Activated naive CD8-positive, alpha-beta T cell (primary cell): Measurements from ENCODE around the gene C1QL1.

ENCODE experiments used
- H3K27ac Mint-ChIP-seq: one replicate; pipeline ENCODE4 v1.8.0; 2021; ENCODE audit warnings: mixed read lengths
- H3K27me3 Mint-ChIP-seq: one replicate; pipeline ENCODE4 v1.8.0; 2021; ENCODE audit warnings: mixed read lengths
- H3K36me3 Mint-ChIP-seq: one replicate; pipeline ENCODE4 v1.8.0; 2021; ENCODE audit warnings: mixed read lengths
- H3K4me1 Mint-ChIP-seq: one replicate; pipeline ENCODE4 v1.8.0; 2021; ENCODE audit warnings: low read depth, mixed read lengths
- H3K4me3 Mint-ChIP-seq: one replicate; pipeline ENCODE4 v1.8.0; 2021; ENCODE audit warnings: mild to moderate bottlenecking, mixed read lengths
- H3K9me3 Mint-ChIP-seq: one replicate; pipeline ENCODE4 v1.8.0; 2021; ENCODE audit warnings: low read depth, mixed read lengths

C1QL1 gene

DNA sequence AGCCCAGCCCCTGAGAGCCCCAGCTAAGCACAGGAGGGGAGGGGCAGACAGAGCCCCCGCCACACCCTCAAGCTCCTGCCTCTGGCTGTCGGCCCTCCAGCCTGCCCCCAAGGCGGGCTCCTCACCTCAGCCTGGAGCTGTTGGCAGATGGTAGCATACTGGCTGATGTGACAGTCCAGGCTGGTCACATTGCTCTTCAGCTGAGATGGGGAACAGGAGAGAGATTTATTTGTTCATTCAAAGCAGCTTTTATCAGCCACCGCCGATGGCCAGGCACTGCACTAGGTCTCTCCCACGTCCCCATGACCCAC, 35.4 kb downstream of the C1QL1 start:
- Mint-ChIP-seq H3K4me3 (no peak overlapping the region), H3K27ac (no peak overlapping the region), H3K4me1 (no peaks in the 10 kb centered on the region), H3K9me3 (no peaks in the 10 kb centered on the region), H3K27me3 (no peaks in the 10 kb centered on the region), H3K36me3 (no peaks in the 10 kb centered on the region)

DNA sequence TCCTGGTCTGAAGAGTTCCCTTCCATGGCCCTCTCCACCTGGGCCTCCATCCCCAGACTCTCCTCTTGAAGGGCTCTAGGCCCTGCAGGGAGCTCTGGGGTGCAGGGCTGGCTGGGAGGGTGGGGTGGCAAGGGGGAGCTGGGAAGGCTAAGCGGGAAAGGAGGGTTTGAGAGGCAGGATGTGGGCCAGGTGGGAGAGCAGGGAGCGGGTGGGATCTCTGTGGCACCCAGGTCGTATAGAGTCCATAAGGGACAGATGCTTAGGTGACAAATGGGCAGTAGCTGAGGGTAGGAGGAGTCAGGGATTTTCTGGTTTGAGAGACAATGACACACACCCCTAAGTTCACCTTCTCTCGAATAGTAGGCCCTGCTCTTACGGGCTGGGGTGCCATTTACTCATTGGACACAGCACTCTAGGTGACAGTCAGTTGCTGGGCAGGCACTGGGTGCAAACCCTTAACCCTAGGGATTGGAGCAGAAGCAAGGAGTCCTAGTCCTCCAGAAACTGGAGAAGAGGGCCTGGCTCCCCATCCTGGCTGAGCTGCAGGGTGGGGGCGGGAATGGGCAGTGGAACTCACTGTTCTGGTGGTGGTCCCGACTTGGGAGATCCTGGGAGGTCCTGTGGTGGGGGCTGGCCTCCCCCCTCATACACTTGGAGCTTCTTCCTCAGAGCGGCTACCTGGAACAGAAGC, 35.9 kb downstream of the C1QL1 start:
- Mint-ChIP-seq H3K36me3 (no peaks in the 10 kb centered on the region), H3K4me1 (no peaks in the 10 kb centered on the region), H3K27me3 (no peaks in the 10 kb centered on the region), H3K9me3 (no peaks in the 10 kb centered on the region), H3K4me3 (no peak overlapping the region), H3K27ac (no peak overlapping the region)

DNA sequence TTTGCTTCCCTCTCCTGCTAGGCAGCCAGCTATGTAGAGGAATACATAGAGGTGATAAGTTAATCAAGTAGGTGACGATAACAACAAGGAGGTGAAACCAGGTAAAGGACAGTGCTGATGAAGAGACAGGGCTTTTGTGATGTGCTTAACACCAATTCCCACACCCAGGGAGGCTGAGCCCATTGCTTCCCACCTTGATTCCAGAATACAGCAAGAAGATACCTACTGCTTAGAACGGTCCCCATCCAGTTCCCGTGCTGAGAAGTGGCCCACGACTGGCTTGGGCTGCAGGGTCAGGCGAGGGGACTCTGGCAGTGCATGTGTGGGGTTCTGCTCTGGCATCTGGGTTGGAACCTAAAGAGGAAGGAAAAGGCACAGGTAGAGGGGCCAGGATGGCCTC, 36.7 kb downstream of the C1QL1 start:
- no peaks in the 10 kb centered on the region for H3K9me3 Mint-ChIP-seq
- H3K27me3 Mint-ChIP-seq, result no peaks in the 10 kb centered on the region
- no peak overlapping the region for H3K27ac Mint-ChIP-seq
- no peaks in the 10 kb centered on the region for H3K36me3 Mint-ChIP-seq
- H3K4me1 Mint-ChIP-seq, result no peaks in the 10 kb centered on the region
- no peak overlapping the region for H3K4me3 Mint-ChIP-seq

DNA sequence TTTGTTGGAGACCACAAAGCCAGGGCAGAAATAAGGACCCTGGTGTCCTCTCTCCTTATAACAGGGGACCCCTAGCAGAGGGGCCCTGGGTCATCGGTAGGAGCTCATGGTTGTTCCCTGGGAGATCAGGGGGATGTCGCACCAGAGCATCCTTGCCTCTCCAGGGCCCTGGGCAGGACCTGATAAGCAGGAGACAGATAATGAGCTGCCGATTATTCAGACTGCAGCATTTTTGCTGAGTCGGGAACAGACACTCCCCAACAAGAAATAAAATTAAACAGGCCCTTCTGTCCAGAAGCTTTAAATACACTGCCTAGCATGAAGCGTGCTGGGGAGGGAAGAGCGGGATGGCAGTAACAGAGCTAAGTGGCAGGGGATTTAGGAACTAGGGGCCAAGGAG, 37.4 kb downstream of the C1QL1 start:
- Mint-ChIP-seq H3K27me3 (no peaks in the 10 kb centered on the region), H3K36me3 (no peaks in the 10 kb centered on the region), H3K27ac (no peak overlapping the region)

DNA sequence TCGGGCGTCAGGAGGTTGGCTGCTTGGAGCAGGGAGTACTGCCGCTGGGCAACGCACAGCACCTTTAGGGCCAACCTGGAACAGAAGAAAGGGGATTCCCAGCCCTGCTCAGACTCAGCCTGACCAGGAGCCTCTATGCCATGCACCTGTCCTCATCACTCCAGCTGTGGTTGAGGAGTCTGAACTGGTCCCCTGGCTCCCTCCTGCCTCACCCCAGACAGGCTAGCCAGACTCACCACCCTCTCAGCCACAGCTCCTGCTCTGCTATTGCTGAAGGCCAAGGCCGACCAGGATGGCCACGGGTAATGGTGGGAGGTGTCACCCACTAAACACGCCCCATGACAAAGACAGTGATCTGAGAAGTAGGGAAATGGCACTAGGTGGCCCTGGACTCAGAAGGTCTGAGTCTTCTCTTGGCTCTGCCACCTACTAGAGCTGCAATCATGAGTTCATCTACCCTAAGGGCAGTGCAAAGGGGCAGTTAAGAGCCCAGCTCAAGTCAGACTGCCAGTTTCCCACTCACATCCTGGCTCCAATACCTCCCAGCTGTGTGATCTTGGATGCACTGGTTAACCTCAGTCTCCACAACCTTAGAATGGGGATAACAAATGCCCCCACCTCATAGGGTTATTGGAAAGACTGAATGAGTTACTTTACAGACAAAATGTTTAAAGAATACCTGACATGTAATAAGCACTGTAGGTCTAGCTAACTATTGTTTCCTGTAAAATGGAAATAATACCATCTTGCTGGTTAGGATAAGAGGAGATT, 39.0 kb downstream of the C1QL1 start:
- no peaks in the 10 kb centered on the region for H3K36me3 Mint-ChIP-seq
- no peaks in the 10 kb centered on the region for H3K9me3 Mint-ChIP-seq
- no peaks in the 10 kb centered on the region for H3K27me3 Mint-ChIP-seq
- no peak overlapping the region for H3K27ac Mint-ChIP-seq
- H3K4me3 Mint-ChIP-seq, result no peak overlapping the region
- H3K4me1 Mint-ChIP-seq, result no peaks in the 10 kb centered on the region

More for the DNA sequence above, 37.4 kb downstream of the C1QL1 start:
- Mint-ChIP-seq H3K4me1 (no peaks in the 10 kb centered on the region), H3K9me3 (no peaks in the 10 kb centered on the region), H3K4me3 (no peak overlapping the region)

DNA sequence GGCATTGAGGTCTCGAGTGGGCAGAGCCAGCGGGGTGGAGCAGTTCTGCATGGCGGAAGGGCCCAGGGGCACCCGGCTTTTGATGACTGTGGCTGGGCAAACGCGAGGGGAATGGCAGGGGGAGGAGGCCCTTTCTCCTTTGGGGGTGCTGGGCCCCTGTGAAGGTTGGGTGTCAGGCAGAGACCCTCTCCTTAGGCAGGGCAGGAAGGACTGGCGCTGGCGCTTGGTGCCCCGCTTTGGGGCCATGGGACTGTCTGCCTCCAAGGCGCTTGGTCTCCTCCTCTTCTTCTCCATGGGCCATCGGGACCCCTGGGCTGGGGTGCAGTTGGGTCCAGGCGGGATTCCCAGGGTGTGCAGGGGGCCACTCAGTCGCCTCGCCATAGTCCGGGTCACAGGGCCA, 40.0 kb downstream of the C1QL1 start:
- no peaks in the 10 kb centered on the region for H3K27me3 Mint-ChIP-seq
- H3K27ac Mint-ChIP-seq, result no peak overlapping the region
- no peaks in the 10 kb centered on the region for H3K4me1 Mint-ChIP-seq
- H3K36me3 Mint-ChIP-seq, result no peaks in the 10 kb centered on the region
- H3K4me3 Mint-ChIP-seq, result no peak overlapping the region
- no peaks in the 10 kb centered on the region for H3K9me3 Mint-ChIP-seq

DNA sequence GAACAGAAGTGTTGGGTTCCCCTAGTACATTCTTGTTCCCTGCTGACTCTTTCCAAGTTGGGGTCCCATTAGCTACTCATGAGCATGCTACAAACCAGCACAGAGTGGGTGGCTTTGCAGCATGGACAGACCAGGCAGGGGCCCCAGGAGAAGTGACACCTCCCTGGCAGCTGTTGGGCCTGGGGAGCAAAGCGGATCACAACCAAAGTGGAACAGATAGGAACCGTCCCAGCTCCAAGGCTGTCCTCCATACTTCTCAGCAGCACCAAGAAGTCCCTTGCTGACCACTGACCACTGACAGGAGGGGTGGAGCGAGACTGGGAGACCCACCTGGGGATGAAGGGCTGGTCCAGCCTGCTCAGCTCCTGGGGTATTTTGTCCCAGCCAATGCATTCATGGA, 40.4 kb downstream of the C1QL1 start:
- Mint-ChIP-seq H3K9me3 (no peaks in the 10 kb centered on the region), H3K27ac (no peak overlapping the region), H3K27me3 (no peaks in the 10 kb centered on the region), H3K4me1 (no peaks in the 10 kb centered on the region), H3K36me3 (no peaks in the 10 kb centered on the region), H3K4me3 (no peak overlapping the region)

DNA sequence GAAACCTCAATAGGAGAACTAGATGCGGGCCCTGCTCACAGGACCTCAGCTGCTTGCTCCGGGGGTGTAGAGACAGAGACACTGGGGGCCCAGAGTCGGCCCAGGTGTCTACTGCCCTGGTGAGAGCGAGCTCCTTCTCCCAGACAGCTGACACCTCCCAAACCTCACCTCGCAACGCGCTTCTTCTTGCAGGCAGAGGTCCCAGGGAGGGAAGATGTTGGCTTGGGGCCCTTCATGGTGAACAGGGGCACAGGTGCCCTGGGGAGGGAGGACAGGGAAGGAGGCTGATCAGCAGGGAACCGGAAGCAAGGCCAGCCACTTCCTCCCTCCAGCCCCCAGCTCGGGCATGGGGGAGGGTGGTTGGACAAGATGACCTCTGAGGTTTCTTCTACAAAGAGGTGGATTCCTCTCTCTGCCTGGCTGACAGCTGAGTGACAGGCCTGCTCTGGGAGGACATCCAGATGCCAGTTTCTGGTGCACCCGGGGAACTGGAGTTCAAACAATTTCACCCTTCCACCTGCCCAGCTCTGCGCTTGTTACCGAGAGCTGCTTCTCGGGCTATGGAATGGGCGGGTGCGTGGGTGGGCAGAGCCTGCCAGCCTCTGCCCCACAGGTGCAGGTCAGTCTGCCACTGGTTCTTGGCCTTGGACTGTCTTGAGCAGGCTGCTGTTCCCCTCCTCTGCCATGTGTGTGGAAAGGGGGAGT, 41.1 kb downstream of the C1QL1 start:
- no peaks in the 10 kb centered on the region for H3K27me3 Mint-ChIP-seq
- H3K4me3 Mint-ChIP-seq, result no peak overlapping the region
- H3K27ac Mint-ChIP-seq, result no peak overlapping the region
- H3K36me3 Mint-ChIP-seq, result no peaks in the 10 kb centered on the region
- no peaks in the 10 kb centered on the region for H3K9me3 Mint-ChIP-seq
- no peaks in the 10 kb centered on the region for H3K4me1 Mint-ChIP-seq

DNA sequence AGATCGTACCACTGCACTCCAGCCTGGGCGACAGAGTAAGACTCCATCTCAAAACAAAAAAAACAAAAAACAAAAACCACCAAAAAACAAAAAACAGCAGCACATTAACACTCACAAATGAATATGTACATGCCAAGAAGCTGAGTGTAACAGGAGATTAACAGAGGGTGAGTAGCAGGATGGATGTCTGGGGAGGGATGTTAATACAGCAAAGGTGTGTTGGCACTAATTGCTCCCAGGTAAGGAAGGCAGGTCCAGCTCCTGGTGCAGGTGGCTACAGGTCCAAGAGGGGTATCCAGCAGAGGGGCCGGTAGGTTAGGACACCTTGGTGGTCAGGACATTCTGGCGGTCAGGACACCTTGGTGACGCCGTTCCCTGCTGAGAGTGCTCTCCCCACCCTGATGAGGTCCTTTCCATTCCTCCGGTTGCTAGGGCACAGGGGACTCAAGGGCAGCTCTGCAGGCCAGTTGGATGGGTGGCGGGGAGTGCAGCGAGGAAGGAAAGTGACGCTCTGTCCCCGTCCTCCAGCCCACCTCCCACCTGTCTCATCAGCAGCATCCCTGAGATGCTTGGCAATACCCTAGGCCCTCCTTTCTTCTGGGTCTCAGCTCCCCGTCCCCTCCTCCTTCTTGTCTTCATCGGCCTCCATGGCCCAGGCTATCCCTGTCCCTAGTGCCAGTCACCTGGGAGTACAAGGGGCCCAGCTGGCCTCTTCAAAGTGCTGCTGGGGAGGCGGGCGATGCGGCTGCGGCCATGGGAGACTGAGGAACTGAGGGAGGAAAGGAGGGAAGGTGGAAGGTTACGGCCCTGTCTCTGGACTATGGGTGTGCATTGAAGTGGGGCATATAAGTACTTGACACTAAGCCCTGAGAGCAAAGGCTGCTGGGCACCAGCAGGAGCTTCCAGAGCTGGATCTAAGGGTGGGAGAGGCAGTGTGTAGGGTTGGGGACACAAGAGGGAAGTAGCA, 42.1 kb downstream of the C1QL1 start:
- Mint-ChIP-seq H3K27me3 (no peaks in the 10 kb centered on the region), H3K4me1 (no peaks in the 10 kb centered on the region), H3K36me3 (no peaks in the 10 kb centered on the region), H3K4me3 (no peak overlapping the region), H3K9me3 (no peaks in the 10 kb centered on the region), H3K27ac (no peak overlapping the region)

DNA sequence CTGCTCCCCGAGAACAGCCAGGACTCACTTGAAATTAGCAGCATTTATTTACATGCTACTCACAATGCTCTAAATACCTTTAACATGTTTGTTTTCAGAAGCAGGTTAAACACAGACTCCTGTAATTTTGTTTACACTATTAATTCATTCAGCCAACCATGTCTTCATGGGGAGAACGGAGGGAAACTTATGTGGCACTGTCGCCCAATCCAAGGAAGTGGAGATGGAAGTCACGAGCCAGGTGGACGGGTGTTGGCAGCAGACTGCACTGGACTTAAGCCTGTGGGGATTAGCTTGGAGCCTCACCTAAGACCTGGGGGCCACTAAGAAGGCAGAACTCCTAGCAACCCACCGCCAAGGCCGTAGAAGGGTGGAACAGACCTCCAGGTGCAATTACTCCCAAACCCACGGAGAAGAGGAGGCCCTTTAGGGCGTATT, 44.0 kb downstream of the C1QL1 start:
- no peak overlapping the region for H3K27ac Mint-ChIP-seq
- H3K27me3 Mint-ChIP-seq, result no peaks in the 10 kb centered on the region
- no peaks in the 10 kb centered on the region for H3K36me3 Mint-ChIP-seq
- H3K4me3 Mint-ChIP-seq, result no peak overlapping the region
- no peaks in the 10 kb centered on the region for H3K9me3 Mint-ChIP-seq
- H3K4me1 Mint-ChIP-seq, result no peaks in the 10 kb centered on the region

DNA sequence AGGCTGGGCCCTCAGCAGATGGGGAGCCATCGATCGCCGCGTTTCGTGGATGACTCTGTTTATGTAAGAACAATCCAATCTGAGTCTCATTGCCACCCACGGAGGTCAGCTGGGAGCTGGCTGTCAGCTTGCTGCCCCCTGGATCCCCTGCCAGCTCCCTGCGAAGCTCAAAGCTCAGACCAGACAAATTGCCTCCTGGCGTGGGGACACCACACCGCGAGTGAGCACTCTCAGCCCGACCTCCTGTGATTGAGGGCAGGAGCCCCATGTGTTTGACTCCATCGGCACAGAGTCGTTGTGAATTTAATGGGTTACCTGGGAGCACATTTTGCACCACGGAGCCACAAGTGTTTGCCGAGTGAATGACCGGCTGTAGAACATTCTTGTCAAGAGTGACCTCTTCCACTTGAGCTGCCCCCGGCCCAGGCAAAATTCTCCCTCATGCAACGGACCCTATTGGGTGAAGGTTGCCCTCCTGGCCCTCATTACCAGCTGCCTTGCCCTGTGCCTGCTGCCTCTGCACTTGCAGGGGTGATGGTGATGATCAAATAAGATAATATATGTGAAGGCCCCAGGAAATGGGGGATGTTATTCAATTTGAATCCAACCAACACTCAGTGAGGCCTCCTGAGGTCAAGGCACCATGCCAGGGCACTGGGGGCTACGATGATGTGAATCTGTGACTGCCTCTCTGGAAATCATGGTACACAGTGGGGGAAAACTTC, 45.2 kb downstream of the C1QL1 start:
- Mint-ChIP-seq H3K9me3 (no peaks in the 10 kb centered on the region), H3K4me3 (no peak overlapping the region), H3K27me3 (no peaks in the 10 kb centered on the region), H3K4me1 (no peaks in the 10 kb centered on the region), H3K27ac (no peak overlapping the region), H3K36me3 (no peaks in the 10 kb centered on the region)

DNA sequence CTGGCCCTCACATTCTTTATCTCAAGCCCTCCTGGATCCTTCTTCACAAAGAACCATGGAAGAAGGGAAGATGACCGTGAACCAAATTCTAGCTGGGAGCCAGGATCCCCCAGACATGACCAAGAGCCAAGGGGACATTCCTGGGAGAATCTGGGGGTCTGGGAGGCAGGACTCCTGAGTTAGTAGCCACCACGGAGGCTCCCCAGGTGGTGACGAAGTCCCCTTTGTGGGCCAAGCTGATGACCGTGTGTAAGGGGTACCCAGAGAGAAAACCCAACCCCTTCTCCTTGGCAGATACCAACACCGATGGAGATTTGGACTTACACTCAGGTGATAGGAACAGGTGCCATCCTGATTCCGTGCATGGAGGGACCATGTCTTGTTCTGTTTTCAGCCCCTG, 46.0 kb downstream of the C1QL1 start:
- Mint-ChIP-seq H3K27ac (no peak overlapping the region), H3K9me3 (no peaks in the 10 kb centered on the region), H3K4me3 (no peak overlapping the region), H3K27me3 (no peaks in the 10 kb centered on the region), H3K36me3 (no peaks in the 10 kb centered on the region), H3K4me1 (no peaks in the 10 kb centered on the region)

DNA sequence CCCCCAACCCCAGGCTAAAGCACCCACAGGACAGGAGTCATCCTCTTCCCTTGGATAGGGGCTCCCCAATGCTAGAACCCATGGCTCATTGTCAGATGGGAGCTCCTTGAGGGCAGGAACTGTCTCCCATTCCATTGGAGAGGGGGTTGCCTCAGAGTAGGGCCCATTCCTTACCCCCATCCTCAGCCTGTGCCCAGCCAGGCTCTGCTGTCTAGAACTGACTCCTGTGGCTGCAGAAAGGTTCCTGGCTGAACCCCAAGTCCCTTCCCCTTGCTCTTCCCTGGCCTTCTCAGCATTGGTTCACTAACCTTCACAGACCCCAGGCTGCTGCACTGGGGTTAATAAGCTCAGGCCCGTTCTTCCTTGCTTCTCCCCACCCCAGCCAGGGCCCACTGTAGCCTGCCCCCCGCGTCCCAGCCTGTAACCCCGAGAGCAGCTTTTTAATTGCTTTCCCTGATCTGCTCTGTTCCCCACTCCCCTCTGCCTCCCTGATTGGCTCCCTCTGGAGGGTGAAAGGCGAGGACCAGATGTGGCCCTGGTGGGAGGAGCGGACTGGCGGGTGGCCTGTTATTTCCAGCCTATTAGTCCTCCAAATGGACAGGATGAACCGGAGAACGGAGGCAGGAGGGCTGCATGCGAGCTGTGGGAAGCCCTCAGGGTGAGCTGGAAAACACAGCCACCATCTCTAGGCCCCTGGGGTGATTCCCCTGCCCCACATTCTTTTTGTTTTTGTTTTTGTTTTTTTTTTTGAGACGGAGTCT, 46.8 kb downstream of the C1QL1 start:
- no peaks in the 10 kb centered on the region for H3K36me3 Mint-ChIP-seq
- H3K9me3 Mint-ChIP-seq, result no peaks in the 10 kb centered on the region
- no peaks in the 10 kb centered on the region for H3K27me3 Mint-ChIP-seq
- H3K4me1 Mint-ChIP-seq, result no peaks in the 10 kb centered on the region
- H3K4me3 Mint-ChIP-seq, result no peak overlapping the region
- no peak overlapping the region for H3K27ac Mint-ChIP-seq

DNA sequence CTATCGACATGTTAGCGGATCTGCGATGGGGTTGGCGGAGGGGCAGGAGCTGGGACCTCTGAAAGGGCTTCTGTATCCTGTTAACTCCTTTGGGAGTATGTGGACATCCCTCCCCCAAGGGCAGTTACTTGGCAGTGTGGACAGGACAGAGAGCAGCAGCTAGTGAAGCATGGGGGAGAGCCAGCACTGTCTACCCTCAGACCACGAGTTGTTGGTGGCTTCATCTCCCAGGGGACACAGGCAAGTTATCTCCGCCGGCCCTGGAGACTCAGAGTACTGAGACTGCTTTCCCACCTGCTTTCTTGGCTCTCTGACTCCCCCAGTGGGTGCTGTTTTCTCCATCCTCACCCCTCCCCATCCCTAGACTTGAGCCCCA, 47.5 kb downstream of the C1QL1 start:
- H3K27me3 Mint-ChIP-seq, result no peaks in the 10 kb centered on the region
- H3K4me1 Mint-ChIP-seq, result no peaks in the 10 kb centered on the region
- H3K4me3 Mint-ChIP-seq, result no peak overlapping the region
- H3K27ac Mint-ChIP-seq, result no peak overlapping the region
- H3K36me3 Mint-ChIP-seq, result no peaks in the 10 kb centered on the region
- no peaks in the 10 kb centered on the region for H3K9me3 Mint-ChIP-seq
